ENCODE results near the gene VAX1. TPM values are rescaled to one million over a fixed set of nuclear protein-coding genes. Genes with fewer than 3 reads are reported as not detected.
"Not testable (repeated sequence)": the region's sequence is repeated elsewhere in the genome, so short reads cannot be mapped to it uniquely, and the experiment has no call there.

VAX1 gene
- total RNA-seq, 1 donor from 2014 or later, result 1.2 TPM

DNA sequence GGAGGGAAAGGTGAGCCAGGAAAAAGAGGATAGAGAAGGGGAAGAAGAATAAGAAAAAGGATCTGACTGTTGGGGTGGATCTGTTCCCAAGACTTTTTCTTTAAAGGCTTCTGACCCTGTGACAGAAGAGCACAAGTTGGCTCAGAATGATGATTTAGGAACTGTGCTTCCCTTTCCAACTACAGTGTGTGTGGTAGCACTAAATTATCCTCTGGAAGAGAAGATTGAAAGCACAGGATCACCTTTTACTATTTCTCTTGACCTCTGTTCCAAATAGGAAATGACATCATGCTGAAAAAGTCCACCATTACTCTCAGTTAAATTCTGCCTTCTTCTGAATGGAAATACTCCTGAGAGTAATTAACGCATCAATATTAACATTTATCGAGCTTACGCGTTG lies 47.2 kb downstream of the VAX1 start:
- no peak for FAIRE-seq
- DNase-seq (ENCODE audit: low spot score in 2 of 2), result no peak

DNA sequence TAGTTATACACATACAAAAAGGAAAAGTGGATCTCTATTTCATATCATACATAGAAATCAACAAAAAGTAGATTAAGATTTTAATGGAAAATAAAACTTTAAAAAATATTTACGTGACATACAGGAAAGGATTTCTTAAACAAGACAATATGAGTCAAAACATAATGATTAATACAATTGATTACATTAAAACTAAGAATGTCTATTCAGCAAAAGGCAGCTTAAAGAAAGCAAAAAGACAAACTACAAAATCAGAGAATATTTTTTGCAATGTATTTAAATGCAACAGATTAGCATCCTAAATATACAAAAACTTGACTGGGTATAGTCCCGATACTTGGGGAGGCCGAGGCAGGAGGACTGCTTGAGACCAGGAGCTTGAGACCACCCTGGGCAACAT lies 50.5 kb downstream of the VAX1 start:
- FAIRE-seq (no peak), DNase-seq (ENCODE audit: low spot score in 2 of 2) (no peak)

DNA sequence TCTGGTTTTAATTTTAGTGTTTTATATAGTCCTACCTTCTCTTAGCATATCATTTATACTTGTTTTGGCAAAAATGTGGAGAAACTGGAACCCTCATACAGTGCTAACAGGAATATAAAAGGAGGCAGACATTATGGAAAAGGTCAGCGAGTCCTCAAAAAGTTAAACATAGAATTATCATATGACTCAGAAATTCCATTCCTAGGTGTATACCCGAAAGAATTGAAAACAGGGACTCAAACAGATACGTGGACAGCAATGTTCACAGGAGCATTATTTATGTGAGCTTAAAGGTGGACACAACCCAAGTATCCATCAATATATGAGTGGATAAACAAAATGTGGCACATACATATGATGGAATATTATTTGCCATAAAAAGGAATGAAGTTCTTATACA lies 51.5 kb downstream of the VAX1 start:
- no peak for DNase-seq (ENCODE audit: low spot score in 2 of 2)
- no peak for FAIRE-seq

DNA sequence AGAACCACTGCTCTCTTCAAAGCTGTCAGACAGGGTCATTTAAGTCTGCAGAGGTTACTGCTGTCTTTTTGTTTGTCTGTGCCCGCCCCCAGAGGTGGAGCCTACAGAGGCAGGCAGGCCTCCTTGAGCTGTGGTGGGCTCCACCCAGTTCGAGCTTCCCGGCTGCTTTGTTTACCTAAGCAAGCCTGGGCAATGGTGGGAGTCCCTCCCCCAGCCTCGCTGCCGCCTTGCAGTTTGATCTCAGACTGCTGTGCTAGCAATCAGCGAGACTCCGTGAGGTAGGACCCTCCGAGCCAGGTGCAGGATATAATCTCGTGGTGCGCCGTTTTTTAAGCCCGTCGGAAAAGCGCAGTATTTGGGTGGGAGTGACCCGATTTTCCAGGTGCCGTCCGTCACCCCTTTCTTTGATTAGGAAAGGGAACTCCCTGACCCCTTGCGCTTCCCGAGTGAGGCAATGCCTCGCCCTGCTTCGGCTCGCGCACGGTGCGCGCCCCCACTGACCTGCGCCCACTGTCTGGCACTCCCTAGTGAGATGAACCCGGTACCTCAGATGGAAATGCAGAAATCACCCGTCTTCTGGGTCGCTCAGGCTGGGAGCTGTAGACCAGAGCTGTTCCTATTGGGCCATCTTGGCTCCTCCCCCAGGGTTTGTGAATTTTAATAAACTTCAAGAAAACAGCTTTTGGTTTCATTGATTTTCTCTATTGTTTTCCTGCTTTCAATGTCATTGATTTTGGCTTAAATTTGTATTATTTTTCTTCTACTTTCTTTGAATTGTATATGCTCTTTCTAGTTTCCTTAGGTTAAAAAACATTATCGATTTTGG lies 53.4 kb downstream of the VAX1 start:
- not testable (repeated sequence) for FAIRE-seq; DNase-seq (ENCODE audit: low spot score in 2 of 2)

Small RNA genes lying within 50 kb of the gene (small RNA-seq; reads per million reads assigned to genes)
- 0.31 reads per million, percentile 14 among the genes with 10 or more reads in this experiment for gene MIR3663

Other genes with a start within 250 kb of the VAX1 start
- gene SHTN1, start 133.1 kb downstream of the VAX1 start, total RNA-seq, result 50.5 TPM
- gene KCNK18, start 59.2 kb upstream of the VAX1 start, total RNA-seq, result not detected
- under 0.01 TPM for gene SLC18A2, start 102.8 kb upstream of the VAX1 start, total RNA-seq
- 22.0 TPM for gene PDZD8, start 237.2 kb upstream of the VAX1 start, total RNA-seq